HCT116 (cell line): ENCODE measurements around the gene TM7SF2. TPM values are rescaled to one million over a fixed set of nuclear protein-coding genes. Genes with fewer than 3 reads are reported as not detected.

Experiments used
- ATAC-seq: fragments of 200-7000 bp; cut with Tn5 transposase; 2 replicates; pipeline ENCODE4 v1.9.1; 2020; ENCODE audit warnings: mild to moderate bottlenecking, moderate library complexity
- BruUV-seq: library from RNA; stranded (reverse); fragments of 400-500 nt; replicated peaks from 2 replicates; lab custom pipeline; 2021; lab: Mats Ljungman, UMichigan
- CTCF ChIA-PET: fragments of 300-600 bp; sonication (Branson Sonifier 250); formaldehyde crosslinking; loops from one replicate; lab custom pipeline; 2021; ENCODE audit warnings: antibody characterized with exemption; lab: Charles Lee
- POLR2A ChIA-PET: fragments of 300-600, 350-600 bp; sonication (Branson Sonifier 250); formaldehyde crosslinking; loops from one replicate; lab custom pipeline; 2021; ENCODE audit warnings: antibody characterized with exemption; lab: Charles Lee
- RAD21 ChIA-PET, 2 experiments: fragments of 300-600 bp; sonication (Branson Sonifier 250); formaldehyde crosslinking; loops; one replicate each; lab custom pipeline; 2023; ENCODE audit warnings: low total read pairs in 2 of 2; ENCODE audit not compliant: uncharacterized antibody in 2 of 2, unreplicated experiment in 2 of 2, low non-redundant PET in 1 of 2; lab: Charles Lee
- DNase-seq: peaks from one replicate; pipeline ENCODE4 v3.0.0-alpha.2; 2010; ENCODE audit warnings: low read depth, low spot score
- H2AFZ ChIP-seq: fragments of 200-600 bp; shearing (Covaris generic), sonication (generic); 2 replicates; pipeline ENCODE4 v1.6.1; 2017; ENCODE audit warnings: low read depth, mixed run types, mixed read lengths, antibody characterized with exemption, low read length; ENCODE audit not compliant: poor library complexity, severe bottlenecking
- H3K27ac ChIP-seq: 2 replicates; pipeline ENCODE4 v1.5.1; 2012; ENCODE audit warnings: low read depth, low read length
- H3K27me3 ChIP-seq: fragments of 200-600 bp; sonication (generic); 2 replicates; pipeline ENCODE4 v1.6.1; 2016; ENCODE audit warnings: mixed run types, low read length, mixed read lengths; ENCODE audit not compliant: insufficient read depth
- H3K36me3 ChIP-seq, 2 experiments: fragments of 200-500 bp in 1 of 2; fragments of 200-600 bp in 1 of 2; sonication (Bioruptor generic) in 1 of 2; sonication (generic) in 1 of 2; 2 replicates each; pipeline versions ENCODE4 v1.5.1 to v1.6.1; 2014 to 2016; ENCODE audit warnings: low read length in 2 of 2, inconsistent platforms in 1 of 2, mixed read lengths in 1 of 2, mixed run types in 1 of 2; ENCODE audit not compliant: insufficient read depth in 2 of 2, control insufficient read depth in 1 of 2
- H3K4me1 ChIP-seq, 2 experiments: fragments of 200-600 bp in 1 of 2; sonication (generic) in 1 of 2; 2 replicates each; pipeline versions ENCODE4 v1.5.1 to v1.6.1; 2012 to 2017; ENCODE audit warnings: low read length in 2 of 2, inconsistent platforms in 1 of 2, mild to moderate bottlenecking in 1 of 2, mixed read lengths in 1 of 2, mixed run types in 1 of 2, moderate library complexity in 1 of 2; ENCODE audit not compliant: insufficient read depth in 2 of 2, control insufficient read depth in 1 of 2
- H3K4me2 ChIP-seq: fragments of 200-600 bp; sonication (generic); 2 replicates; pipeline ENCODE4 v1.6.1; 2017; ENCODE audit warnings: mixed run types, low read length, mixed read lengths
- H3K4me3 ChIP-seq, 2 experiments: fragments of 200-600 bp in 1 of 2; sonication (generic) in 1 of 2; replicated peaks in 1 of 2; 2 replicates each; pipeline ENCODE4 v1.5.1; 2011 to 2016; ENCODE audit warnings: low read length in 2 of 2, control low read depth in 1 of 2, low read depth in 1 of 2, mild to moderate bottlenecking in 1 of 2, mixed read lengths in 1 of 2, mixed run types in 1 of 2
- H3K79me2 ChIP-seq: fragments of 200-600 bp; sonication (generic); 2 replicates; pipeline ENCODE4 v1.6.1; 2017; ENCODE audit warnings: mild to moderate bottlenecking, mixed run types, low read length, moderate library complexity, mixed read lengths; ENCODE audit not compliant: insufficient read depth
- H3K9ac ChIP-seq: fragments of 200-600 bp; sonication (generic); 2 replicates; pipeline ENCODE4 v1.6.1; 2016; ENCODE audit warnings: low read length, mixed read lengths
- H3K9me2 ChIP-seq: fragments of 200-600 bp; sonication (generic), shearing (Covaris generic); 2 replicates; pipeline ENCODE4 v1.6.1; 2017; ENCODE audit warnings: mixed run types, mild to moderate bottlenecking, moderate library complexity; ENCODE audit not compliant: insufficient read depth
- H3K9me3 ChIP-seq, 2 experiments: fragments of 200-500 bp in 1 of 2; fragments of 200-600 bp in 1 of 2; sonication (Bioruptor generic) in 1 of 2; sonication (generic) in 1 of 2; 2 replicates each; pipeline ENCODE4 v1.6.1; 2014 to 2017; ENCODE audit warnings: low read length in 2 of 2, mixed read lengths in 2 of 2, inconsistent platforms in 1 of 2, low read depth in 1 of 2, mild to moderate bottlenecking in 1 of 2, mixed run types in 1 of 2, moderate library complexity in 1 of 2; ENCODE audit not compliant: control insufficient read depth in 1 of 2, insufficient read depth in 1 of 2
- H4K20me1 ChIP-seq: fragments of 200-600 bp; sonication (generic), shearing (Covaris generic); 2 replicates; pipeline ENCODE4 v1.6.1; 2017; ENCODE audit warnings: mixed run types, mild to moderate bottlenecking, moderate library complexity; ENCODE audit not compliant: insufficient read depth
- CEBPB ChIP-seq: IDR thresholded peaks from 2 replicates; pipeline ENCODE4 v1.6.1; 2012; ENCODE audit warnings: low read depth
- ELF1 ChIP-seq: IDR thresholded peaks from 2 replicates; pipeline ENCODE4 v1.6.1; 2012; ENCODE audit warnings: low read depth, borderline replicate concordance
- EZH2 ChIP-seq: fragments of 200-600 bp; sonication (generic); IDR thresholded peaks from 2 replicates; pipeline ENCODE4 v1.6.1; 2017; ENCODE audit warnings: antibody characterized with exemption, mixed run types
- EZH2phosphoT487 ChIP-seq: fragments of 200-600 bp; IDR thresholded peaks from 2 replicates; pipeline ENCODE4 v1.6.1; 2018; ENCODE audit warnings: antibody characterized with exemption, borderline replicate concordance
- FOSL1 ChIP-seq: IDR thresholded peaks from 2 replicates; pipeline ENCODE4 v1.6.1; 2012; ENCODE audit warnings: low read depth
- JUND ChIP-seq: IDR thresholded peaks from 2 replicates; pipeline ENCODE4 v1.6.1; 2012
- POLR2A ChIP-seq: IDR thresholded peaks from 2 replicates; pipeline ENCODE4 v1.7.0; 2011; ENCODE audit warnings: borderline replicate concordance; ENCODE audit not compliant: insufficient read depth, insufficient read length; ENCODE audit errors: extremely low read depth
- POLR2AphosphoS5 ChIP-seq: IDR thresholded peaks from 2 replicates; pipeline ENCODE4 v1.6.1; 2011; ENCODE audit warnings: mild to moderate bottlenecking, low read depth, low read length, moderate library complexity
- RAD21 ChIP-seq: IDR thresholded peaks from 2 replicates; pipeline ENCODE4 v1.6.1; 2012; ENCODE audit warnings: low read depth, mild to moderate bottlenecking
- SIN3A ChIP-seq: IDR thresholded peaks from 2 replicates; pipeline ENCODE4 v1.6.1; 2012; ENCODE audit warnings: low read depth
- SP1 ChIP-seq: IDR thresholded peaks from 2 replicates; pipeline ENCODE4 v1.6.1; 2012; ENCODE audit warnings: low read depth
- TCF7L2 ChIP-seq: IDR thresholded peaks from 2 replicates; pipeline ENCODE4 v1.7.0; 2011; ENCODE audit warnings: borderline replicate concordance, inconsistent platforms; ENCODE audit not compliant: insufficient read depth, insufficient read length; ENCODE audit errors: extremely low read depth
- intact Hi-C: fragments of 100-400 bp; cut with micrococcal nuclease; formaldehyde crosslinking; loops from 2 replicates; pipeline ENCODE4 v1.10.0; 2022
- total RNA-seq: library from RNA; stranded (reverse); gene quantifications from one replicate; pipeline ENCODE4 v1.2.1, GENCODE V29; 2021; ENCODE audit not compliant: unreplicated experiment
- TF ChIP-seq, protein P1 (sequence below), 3 experiments: fragments of 200-600 bp in 1 of 3; sonication (generic) in 1 of 3; IDR thresholded peaks in 2 of 3; conservative IDR thresholded peaks in 1 of 3; 2 replicates each; pipeline ENCODE4 v1.5.1; 2012 to 2017; ENCODE audit warnings: low read depth in 2 of 3, low read length in 2 of 3, antibody characterized with exemption in 1 of 3, borderline replicate concordance in 1 of 3, control low read depth in 1 of 3, mild to moderate bottlenecking in 1 of 3, mixed read lengths in 1 of 3, mixed run types in 1 of 3, moderate library complexity in 1 of 3; ENCODE audit not compliant: insufficient read depth in 1 of 3

The TM7SF2 gene
- total RNA-seq, 1 experiment from 2014 or later = 52.9 TPM

DNA sequence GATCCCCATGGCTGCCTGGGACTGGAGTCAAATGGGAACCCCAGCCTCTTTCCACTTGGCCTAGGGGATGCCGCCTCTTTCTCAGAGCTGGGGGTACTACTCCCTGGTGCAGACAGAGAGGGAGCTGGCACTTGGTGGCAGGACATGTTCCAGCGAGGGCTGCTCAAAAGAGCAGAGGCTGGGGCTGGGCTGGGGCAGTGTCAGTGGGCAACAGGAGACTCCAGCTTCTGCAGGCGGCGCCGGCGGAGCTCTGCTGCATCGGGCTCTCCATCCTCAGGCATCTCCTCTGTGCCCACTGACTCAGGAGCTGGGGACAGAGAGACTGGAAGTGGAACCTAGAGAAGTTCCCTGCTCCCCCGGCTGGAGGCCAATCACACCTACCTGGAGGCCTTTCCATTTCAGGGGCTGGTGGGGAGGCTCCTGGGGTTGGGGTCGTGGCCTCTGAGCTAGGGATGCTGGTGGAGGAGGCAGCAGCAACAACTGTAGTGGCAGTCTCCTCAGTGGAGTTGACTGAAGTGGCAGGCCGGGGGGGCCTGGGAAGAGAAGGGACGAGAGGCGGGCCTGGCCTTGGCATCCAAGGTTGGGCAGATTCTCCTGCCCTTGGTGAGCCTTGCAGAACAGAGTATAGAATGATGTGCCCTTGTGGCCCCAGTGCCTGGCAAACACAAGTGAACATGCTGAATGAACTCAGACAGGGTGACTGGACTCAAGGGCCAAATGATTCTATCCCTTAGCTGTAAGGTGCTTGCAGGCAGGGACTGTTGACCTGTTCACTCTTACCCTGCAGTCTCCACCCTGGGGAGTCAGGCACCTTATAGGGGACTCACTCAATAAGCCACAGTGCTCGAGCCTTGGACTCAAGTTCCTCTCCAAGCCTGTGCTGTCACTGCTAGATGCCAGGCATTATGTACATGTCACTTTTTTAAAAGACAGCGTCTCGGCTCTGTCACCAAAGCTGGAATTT lies 16.8 kb downstream of the TM7SF2 start:
- Histone ChIP-seq H3K27ac (no peak overlapping the region), H3K9me2 (no peaks in the 10 kb centered on the region), H3K4me1 (peaks cover 4 to 13% of the 10 kb centered on the region in 2 experiments; a peak in 3 of 4 replicates), H3K4me2 (no peak overlapping the region), H3K36me3 (peaks cover 34 to 70% of the 10 kb centered on the region in 2 experiments), H4K20me1 (no peaks in the 10 kb centered on the region), H3K9me3 (no peaks in the 10 kb centered on the region), H3K79me2 (peaks cover 41% of the 10 kb centered on the region), H2AFZ (no peak overlapping the region), H3K27me3 (no peaks in the 10 kb centered on the region), H3K9ac (no peak overlapping the region), H3K4me3 (no peak overlapping the region)
- BruUV-seq = no TSS peak
- intact Hi-C loops = no loop called here
- ChIA-PET POLR2A (no interaction called here), RAD21 (no interaction called here), CTCF (no interaction called here)
- no peak for DNase-seq
- ATAC-seq = no peak; the same call in 1 of the 2 replicates
- TF ChIP-seq TCF7L2 (no peak), POLR2AphosphoS5 (peak; percentile 15)

DNA sequence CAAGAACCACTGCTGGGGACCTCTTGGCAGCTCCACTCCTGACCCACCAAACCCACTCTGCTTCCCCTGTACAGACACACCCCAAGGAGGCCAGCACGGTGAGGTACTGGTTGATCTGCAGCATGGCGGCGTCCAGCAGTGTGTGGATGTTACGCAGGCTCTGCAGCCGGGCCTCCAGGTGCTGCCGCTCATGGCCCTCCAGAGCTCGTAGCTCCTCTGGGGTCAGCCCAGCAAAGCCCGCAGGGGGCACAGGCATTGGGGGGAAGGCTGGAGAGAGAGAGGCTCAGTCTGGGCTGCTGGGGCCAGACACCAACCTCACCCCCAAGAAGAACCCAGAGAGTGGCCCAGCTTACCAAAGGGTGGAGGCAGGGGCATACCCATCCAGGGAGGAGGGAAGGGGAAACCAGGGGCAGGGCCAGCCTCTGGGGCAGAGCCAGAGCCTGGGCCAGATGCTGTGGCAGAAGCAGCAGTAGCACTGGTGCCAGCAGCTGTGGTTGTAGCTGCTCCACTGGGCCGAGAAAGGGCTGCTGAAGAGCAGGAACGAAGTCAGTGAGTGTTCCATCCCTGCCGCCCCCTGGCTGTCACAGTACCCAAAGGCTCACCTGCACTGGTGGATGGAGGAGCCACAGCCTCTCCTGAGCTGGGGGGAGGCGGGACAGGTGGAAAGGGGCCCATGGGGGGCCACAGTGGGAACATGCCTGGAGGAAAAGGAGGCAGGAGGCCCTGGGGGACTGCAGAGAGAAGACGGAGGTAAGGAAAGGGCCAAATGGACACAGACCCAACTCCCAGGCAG lies 18.2 kb downstream of the TM7SF2 start:
- BruUV-seq = no TSS peak
- Histone ChIP-seq H3K4me3 (no peak overlapping the region), H2AFZ (no peak overlapping the region), H3K9me2 (no peaks in the 10 kb centered on the region), H3K36me3 (peaks cover 30 to 60% of the 10 kb centered on the region in 2 experiments), H3K79me2 (peaks cover 35% of the 10 kb centered on the region), H4K20me1 (no peaks in the 10 kb centered on the region), H3K9ac (no peak overlapping the region), H3K27ac (peak overlapping the region; percentile 17; the same call in 1 of the 2 replicates), H3K27me3 (no peaks in the 10 kb centered on the region), H3K4me2 (no peak overlapping the region), H3K4me1 (peaks cover 4 to 12% of the 10 kb centered on the region in 2 experiments; a peak in 2 of 4 replicates), H3K9me3 (no peaks in the 10 kb centered on the region)
- ChIA-PET CTCF (no interaction called here), RAD21 (no interaction called here), POLR2A (interaction anchor here (1.8 kb wide), 1 partner anchor 52 kb away, joined by 4 read pairs; the partner anchor contains the start of gene CAPN1)
- no peak for ATAC-seq
- TF ChIP-seq RAD21 (no peak), CEBPB (no peak), SP1 (no peak), FOSL1 (no peak), EZH2phosphoT487 (no peak), JUND (no peak), ELF1 (no peak), SIN3A (no peak), POLR2A (no peak), POLR2AphosphoS5 (0 out of 2 replicates have a peak, but pooled peaks have one; percentile 14), EZH2 (no peak)
- TF ChIP-seq, protein P1, sequence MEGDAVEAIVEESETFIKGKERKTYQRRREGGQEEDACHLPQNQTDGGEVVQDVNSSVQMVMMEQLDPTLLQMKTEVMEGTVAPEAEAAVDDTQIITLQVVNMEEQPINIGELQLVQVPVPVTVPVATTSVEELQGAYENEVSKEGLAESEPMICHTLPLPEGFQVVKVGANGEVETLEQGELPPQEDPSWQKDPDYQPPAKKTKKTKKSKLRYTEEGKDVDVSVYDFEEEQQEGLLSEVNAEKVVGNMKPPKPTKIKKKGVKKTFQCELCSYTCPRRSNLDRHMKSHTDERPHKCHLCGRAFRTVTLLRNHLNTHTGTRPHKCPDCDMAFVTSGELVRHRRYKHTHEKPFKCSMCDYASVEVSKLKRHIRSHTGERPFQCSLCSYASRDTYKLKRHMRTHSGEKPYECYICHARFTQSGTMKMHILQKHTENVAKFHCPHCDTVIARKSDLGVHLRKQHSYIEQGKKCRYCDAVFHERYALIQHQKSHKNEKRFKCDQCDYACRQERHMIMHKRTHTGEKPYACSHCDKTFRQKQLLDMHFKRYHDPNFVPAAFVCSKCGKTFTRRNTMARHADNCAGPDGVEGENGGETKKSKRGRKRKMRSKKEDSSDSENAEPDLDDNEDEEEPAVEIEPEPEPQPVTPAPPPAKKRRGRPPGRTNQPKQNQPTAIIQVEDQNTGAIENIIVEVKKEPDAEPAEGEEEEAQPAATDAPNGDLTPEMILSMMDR (IDR thresholded peaks at IDR 0.05 in 2 of 3, conservative IDR thresholded peaks at IDR 0.05 in 1 of 3; ENCODE audit: borderline replicate concordance in 1 of 3, insufficient read depth in 1 of 3, low read depth in 2 of 3, low read length in 2 of 3) = peak in 1 of 3 experiments; percentile 12; a peak in 1 of 6 replicates
- no peak for DNase-seq
- intact Hi-C loops = no loop called here
